ENCODE measurements around the gene SHANK1.

GRCh38 chr19:50686310-50687032 is 33.1 kb downstream of the SHANK1 start:
- TF ChIP-seq CTCF (IDR thresholded peaks at IDR 0.05; ENCODE audit: low read depth, low read length): no peak
- TF ChIP-seq EZH2phosphoT487 (IDR thresholded peaks at IDR 0.05; ENCODE audit: low read depth): no peak
